Measurements from ENCODE around the gene NOTCH2.

The NOTCH2 gene

DNA sequence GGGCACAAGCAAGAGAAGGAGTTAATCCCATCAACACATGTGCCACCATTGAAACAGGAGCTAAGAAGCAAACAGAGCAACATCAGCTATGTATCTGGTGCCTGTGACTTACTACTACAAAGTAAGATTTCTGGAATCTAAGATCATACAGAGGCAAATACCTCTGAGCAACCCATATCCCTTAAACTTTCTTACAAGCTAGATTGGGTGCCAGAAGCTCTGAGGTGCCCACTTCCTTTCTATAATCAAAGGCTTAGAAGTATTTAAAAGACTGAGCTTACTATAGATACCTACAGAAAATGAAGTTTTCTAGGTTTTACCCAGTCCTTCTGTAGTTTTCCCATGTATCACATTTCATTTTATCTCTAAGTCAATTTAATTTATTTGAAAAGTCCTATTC, 128.8 kb downstream of the NOTCH2 start:
- no peak for DNase-seq

DNA sequence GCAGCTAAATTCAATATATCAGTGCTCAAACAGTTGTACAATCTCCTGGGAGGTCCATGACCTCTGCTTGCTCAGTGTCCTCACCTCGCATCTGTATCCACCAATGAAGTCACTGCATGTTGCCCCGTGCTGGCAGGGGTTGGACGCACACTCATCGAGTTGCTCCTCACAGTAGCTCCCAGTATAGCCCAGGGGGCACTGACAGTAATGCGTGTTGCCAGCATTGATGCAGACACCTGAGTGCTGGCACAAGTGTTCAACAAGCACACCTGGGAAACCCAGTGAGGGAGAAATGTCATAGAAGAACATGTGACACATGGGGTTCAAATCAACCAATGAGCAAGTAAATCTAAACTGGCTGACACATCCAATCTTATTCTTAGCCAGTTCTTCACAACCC, 132.3 kb downstream of the NOTCH2 start:
- DNase-seq: no peak

DNA sequence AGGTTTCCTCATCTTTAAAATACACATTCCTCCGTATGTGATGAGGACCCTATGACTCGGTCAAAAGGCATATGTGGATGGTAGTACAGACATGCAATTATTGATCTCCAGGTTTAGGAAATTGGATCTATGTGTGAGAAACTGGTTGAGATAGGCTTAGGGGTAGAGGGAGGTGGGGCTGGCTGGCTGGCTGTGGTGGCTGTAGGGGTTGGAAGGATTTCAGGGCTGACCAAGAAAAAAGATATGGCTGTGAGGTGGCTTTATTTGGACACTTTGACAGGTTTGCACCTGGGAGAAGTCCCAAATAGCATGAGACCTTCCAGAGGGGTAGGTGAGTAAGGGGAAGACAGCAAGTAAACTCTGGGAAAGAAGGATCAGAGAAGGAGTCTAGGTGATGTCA, 133.5 kb downstream of the NOTCH2 start:
- DNase-seq: no peak

DNA sequence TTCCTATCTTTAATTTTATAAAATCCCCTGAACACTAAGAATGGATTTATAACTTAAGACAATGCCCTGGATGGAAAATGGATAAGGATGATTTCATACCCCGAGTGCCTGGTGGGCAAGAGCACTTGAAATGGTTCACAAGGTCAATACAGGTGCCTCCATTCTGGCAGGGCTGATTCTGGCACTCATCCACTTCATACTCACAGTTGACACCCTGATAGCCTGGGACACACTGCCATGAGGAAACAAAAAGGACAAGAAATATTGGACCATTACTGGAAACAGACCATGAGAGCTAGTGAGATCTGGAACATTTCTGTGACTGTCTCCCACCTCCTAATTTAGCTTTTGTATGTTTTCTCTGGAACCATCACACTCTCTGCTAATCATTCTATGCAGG, 134.1 kb downstream of the NOTCH2 start:
- DNase-seq: no peak

DNA sequence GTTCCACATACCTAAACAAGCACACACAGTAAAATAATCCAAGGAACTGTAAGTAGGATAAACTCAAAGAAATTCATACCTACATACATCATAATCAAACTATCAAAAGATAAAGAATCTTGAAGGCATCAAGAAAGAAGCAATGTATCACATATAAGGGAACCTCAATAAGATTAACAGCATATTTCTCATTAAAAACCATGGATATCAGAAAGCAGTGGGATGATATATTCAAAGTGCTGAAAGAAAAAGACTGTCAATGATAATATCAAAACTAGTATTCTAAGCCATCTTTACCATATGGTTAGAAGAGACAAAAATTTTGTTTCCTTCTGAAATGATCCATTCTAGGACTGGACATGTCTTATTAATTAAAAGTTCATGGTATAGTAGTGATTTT, 136.1 kb downstream of the NOTCH2 start:
- DNase-seq: no peak

DNA sequence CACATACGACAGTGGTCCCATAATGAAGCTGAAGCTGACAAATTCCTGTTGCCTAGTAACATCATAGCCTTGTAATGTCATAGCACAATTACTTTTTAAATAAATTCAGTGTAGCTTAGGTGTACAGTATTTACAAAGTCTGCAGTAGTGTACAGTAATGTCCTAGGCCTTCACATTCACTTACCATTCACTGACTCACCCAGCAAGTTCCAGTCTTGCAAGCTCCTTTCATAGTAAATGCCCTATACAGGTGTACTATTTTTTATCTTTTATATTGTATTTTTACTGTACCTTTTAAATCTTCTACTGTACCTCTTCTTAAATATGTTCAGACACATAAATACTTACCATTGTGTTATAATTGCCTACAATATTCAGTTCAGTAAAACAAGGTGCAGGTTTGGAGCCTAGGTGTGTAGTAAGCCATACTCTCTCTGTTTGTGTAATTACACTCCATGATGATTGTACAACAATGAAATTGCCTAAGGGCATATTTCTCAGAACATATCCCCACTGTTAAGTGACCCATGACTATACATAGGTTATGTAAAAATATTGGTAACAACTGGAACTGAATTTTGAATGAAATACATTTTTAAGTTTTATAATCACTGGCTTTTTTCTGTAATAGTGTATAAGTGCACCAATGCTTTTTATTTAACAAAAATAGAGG, 139.7 kb downstream of the NOTCH2 start:
- DNase-seq: no peak

DNA sequence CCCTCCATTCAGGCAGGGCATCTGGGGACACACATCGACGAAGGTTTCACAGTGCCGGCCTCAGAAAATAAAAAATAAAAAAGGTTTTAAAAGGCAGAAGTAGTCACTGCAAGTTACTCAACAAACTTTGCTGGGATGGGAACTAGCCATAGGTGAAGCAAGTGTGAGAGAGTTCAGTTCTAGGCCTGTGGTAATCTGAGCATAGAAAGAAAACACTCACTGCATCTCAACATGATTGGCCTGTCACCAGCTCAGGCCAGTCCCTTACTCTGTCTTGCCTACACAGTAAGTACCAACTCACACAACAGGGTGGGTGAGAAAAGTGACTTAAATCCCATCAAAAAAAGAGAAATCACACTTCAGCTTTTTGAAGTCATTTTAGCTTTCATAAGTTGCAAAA, 142.9 kb downstream of the NOTCH2 start:
- no peak for DNase-seq

DNA sequence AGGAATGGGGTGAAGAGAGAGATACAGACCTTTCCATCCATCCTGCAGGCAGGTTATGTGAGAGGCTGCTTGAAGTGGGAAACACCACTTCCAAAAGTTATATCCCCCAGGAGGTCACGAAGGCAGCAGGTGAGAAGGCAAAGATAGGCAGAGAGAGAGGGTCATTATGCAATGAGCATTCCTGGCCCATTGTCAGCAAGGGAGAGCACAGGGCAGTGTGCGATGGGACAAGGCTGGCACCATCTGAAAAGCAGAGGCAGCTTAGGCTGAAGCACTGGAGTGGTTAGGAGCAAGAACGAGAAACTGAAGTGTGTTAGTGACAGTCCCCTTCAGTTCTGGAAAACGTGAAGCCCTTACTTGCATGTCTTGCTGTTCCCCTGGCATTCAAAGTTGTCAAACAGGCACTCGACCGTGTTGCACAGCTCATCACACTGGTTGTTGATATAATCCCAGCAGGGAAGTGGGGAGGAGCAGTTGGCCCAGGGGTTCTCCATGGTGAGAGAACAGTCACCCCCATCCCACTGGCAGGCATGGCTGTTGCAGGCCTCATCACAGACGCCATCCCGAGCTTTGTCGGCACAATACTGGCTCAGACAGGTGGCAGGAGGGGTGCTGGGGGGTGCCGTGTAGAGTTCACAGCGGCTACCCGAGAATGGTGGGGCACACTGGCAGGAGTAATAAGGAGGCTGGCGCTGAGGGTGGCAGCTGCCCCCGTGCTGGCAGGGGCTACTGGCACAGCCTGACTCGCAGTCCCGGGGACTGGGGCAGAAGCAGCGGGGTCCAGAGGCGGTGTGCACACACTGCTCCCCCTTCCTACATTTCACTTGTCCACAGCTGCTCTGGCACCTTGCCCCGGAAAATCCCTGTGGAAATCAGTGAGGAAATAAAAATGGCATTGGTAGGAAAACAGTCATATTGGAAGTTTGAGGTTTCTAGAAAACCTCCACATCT, 144.2 kb downstream of the NOTCH2 start:
- DNase-seq: no peak

DNA sequence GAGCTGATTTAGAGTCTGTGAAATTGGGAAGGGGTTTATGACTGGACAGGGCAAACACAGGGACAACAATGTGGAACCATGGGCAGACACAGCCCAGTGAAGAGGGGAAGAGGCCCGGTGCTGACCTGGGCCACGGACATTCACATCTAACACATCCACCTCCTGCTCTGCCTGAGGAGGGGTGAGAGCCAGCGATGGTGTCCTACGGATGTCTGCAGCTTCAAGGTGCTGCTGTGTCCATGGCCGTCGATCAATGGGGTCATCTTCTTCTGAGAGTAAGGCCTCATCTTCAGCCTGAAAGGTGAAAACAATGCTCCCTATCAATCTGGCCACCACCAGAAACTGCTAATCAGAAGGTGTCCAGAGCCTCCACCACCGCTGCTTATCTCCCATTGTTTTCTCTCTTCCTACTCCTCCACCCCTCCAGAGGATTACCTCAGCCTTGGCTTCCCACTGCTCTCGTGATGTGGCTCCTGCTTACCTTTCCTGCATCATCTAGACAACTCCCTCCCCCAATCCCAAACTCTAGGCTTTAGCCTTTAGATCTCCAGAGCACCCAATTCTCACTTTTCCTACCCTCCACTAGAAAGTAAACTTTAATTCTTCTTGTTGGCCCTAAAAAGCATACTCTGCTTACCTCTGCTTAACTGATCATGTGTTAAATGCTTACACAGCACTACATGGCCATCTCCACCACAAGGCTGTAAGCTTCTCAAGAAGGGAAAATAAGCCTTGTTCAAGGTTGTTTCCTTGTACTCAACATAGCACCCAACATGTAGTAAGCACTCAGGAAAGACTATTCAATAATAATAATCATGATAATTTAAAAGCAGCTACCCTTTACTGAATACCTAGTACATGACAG, 149.1 kb downstream of the NOTCH2 start:
- no peak for DNase-seq

DNA sequence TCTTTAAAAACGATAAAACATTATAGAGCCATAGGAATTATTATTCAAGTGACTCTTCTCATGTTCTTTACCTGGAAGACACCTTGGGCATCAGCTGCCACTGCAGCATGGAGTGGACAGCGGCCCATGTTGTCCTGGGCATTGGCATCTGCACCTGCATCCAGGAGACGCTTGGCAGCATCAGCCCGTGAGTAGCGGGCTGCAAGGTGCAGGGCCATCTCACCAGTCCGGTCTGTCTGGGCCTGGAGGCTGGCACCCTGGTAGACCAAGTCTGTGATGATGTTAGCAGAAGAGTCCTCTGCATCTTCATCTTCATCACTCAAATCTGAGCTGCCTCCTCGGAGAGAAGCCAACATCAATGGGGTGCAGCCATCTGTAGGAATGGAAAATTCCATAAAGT, 150.2 kb downstream of the NOTCH2 start:
- DNase-seq: no peak

DNA sequence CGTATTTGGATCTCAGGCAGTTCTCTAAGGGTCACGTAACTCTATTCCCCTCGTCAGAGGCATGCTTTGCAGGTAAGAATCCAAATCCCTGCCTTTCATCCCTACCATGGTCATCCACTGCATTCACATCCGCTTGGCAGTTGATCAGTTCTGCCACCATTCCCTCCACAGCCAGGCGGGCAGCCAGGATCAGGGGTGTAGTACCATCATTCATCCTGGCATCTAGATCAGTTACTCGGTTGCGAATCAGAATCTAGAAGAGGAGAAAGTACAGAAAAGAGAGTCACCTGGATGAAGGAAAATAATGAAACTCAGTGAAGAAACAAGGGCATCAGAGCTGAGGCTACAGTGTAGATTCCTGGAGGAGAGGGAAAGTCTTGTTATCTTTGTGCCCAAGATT, 151.2 kb downstream of the NOTCH2 start:
- no peak for DNase-seq

DNA sequence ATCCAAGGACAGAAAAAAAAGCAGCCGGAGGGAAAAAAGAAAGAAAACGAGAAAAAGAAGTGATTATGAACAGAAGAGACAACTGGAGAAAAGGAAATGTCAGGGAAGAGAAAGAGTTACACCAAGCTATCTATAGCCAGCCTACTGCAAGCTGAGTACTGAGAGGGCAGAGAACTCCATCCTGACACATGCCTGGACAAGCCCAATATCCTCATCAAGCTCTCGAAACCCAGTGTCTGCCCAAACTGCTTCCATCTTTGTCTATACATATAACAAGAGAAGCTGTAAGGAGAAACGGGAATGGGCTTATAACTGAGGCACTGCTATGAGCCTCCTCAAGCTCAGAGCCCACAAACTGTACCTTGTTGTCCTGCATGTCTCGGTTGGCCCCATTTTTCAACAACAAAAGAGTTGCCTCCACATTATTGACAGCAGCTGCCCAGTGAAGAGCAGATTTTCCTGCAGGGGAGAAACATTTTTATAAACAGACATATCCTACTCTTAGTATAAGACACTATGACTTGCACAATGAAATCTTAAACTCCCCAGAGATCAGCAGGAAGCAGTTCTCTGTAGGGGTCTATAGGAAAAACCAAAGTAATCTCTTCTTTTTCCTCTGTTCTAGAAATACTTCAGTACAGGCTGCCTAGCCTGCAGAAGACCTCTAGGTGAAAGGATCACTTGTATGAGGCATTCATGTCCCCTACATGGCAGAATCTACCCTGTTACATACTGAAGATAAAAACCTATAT, 152.0 kb downstream of the NOTCH2 start:
- DNase-seq: no peak

DNA sequence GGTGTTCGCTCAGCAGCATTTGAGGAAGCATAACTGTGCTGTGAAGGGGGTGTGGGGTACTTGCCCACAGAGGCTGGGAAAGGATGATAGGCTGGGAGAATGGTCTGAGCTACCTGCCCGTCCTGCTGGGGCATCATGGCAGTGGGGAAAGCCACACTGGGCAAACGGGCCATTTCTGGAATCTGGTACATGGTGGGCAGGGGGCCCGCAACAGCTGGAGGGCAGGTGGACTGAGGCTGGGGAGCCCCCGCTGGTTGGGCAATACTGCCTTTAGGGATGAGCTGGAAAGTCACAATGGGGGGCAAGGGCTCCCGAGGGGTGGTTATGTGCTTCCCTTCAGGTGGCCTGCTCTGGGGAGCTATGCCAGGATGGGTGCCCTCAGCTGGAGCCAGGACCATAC, 153.9 kb downstream of the NOTCH2 start:
- no peak for DNase-seq

DNA sequence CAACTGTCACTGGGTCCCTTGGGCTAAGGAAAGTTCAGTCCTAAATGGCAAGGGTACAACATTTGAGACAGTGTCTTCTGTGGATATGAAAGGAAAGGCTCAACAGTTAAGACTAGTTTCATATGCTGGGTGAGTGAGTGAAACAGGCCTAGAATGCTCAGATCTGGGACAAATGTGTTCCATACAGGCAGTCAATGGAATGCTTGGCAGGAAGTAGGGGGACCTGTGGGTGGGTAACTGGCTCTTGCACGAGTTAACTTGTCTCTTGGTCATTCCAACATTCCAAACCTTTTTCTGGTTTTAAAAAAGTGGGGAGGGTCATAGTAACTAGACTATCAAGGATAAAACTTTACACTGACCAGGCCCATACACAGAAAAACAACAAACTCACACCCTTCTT, 155.4 kb downstream of the NOTCH2 start:
- DNase-seq: no peak

DNA sequence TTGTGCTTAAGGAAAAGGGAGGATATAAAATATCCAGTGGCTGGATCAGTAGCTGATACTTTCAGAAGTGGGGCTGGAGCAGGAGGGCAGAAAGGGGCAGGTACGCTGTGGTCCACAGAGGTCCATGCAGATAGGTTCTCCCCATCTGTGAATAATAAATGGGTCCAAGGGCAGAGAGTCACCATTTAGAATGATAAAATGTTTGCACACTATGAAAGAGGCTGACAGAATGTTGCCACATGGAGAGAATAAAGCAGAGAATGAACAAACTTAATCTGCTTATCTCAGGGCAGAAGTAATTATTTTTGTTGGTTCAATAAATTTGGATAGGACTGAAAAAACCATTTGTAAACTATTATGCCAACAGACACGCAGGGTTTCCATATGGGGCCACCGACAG, 156.5 kb downstream of the NOTCH2 start:
- DNase-seq: no peak

DNA sequence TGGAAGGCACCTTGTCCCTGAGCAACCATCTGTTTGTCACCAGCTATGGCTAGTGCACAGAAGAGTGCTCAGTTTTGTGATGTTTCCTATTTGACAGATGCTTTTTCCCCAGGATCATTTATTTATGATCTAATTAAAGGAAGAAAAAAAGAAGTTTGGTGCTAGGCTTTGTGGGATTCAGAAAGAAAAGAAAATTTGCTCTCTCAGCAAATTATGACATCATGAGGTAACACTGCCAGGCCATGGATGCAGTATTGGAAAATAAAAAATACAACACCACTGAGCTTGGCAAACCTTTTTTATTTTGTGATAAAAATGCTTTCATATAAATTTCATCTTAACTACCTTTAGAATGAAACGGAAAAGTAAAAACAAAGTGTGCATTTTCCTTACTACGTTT, 157.7 kb downstream of the NOTCH2 start:
- no peak for DNase-seq

DNA sequence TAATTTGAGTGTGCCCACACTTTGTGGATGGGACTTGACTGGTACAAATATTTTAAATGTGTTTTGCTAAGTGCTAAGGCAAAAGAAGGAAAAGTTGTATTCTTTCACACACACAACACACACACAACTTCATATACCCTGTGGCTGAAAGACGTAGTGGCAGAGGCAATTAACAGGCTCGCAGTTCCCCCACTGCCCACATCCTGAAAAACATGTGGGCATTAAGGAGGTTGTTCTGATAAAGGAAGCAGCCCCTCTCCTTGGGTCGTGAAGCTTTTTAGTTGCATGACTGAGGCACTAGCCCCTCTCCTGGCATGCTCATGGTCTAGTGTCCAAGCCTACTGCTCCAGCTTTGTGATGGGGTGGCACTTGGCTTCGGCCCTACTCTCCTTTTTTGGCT, 158.8 kb downstream of the NOTCH2 start:
- DNase-seq: no peak

DNA sequence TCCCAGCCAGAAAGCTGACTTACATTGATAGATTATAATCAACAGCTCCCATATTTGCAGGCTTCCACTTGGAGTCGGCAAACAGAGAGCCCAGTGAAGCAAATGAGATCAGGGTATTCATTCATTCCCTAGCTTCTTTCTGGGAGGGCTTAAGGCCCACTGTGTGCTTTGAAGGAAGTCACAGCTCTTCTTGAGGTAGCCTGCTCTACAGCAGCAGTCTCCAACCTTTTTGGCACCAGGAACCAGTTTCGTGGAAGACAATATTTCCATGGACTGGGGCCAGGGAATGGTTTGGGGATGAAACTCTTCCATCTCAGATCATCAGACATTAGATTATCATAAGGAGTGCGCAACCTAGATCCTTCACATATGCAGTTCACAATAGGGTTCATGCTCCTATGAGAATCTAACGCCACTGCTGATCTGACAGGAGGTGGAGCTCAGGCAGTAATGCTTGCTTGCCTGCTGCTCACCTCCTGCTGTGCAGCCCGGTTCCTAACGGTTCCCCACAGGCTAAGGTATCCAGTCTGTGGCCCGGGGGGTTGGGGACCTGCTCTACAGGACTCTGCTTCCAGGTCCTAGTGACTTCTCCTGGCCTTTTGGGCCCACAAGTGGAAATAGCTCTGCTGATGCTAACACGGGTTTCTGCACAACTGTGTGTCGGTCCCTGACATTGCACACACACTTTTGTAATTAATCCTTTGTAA, 159.4 kb downstream of the NOTCH2 start:
- no peak for DNase-seq

DNA sequence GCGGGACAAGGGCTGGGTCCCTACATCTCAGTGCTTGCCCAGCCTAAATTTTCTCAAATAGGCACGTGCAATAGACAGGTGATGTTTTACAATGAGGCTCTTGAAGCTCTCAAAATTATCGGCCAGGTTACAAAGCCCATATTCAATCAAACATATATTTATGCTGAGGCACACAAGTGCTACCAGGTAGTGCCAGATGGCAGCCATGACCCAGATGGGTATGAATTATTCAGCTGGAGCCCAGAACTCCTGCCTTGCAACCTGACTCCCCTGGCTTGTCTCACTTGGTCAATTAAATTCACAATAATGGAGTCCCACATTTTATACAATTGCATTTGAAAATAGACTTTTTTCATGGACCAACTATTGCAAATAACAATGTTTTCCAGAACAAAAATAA, 160.8 kb downstream of the NOTCH2 start:
- DNase-seq: no peak

DNA sequence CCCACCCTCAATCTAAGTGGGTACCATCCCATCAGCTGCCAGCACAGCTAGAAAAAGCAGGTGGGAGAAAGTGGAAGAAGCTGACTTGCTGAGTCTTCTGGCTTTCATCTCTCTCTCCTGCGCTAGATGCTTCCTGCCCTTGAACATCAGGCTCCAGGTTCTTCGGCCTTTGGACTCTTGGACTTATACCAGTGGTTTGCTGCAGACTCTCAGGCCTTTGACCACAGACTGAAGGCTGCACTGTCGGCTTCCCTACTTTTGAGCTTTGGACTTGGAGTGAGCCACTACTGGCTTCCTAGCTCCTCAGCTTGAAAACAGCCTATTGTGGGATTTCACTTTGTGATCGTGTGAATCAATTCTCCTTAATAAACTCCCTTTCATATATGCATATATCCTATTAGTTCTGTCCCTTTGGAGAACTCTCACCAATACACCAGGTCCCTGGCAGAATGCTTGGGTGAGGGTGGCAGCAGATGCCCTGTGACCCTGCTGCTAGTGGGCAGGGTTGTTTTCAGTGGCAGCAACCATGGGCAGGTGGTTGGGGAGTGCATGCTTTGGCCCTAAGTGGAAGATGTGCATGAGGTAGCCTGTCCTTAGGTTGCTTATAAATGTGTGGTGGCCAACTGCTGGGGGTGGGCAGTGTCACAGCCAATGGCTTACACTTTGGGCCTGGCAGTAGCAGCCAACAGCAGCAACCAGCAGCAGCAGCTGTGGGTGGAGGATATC, 162.4 kb downstream of the NOTCH2 start:
- DNase-seq: no peak

DNA sequence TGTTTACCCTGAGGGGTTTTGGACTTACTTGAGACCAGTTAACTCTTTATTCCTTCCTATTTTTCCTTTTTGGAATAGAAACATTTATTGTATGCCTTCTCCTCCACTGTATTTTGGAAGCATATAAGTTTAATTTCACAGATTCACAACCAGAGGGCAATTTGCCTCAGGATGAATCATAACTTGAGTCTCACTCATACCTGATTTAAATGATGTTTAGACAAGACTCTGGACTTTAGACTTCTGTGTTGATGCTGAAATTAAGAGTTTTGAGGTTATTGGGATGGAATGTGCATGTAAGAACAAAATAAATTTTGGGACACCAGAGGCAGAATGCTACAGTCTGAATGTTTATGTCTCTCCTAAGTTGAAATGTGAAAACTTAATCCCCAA, 166.0 kb downstream of the NOTCH2 start:
- no peak for DNase-seq

Data from activated CD4-positive, alpha-beta T cell treated with anti-CD3 and anti-CD28 coated beads for 48 hours (primary cell).